T-helper 2 cell (primary cell): ENCODE data around the gene MTFR1L.
A peak's percentile ranks its signal among the peaks of the same experiment; 100 is the strongest.

Experiments used
- DNase-seq, 5 experiments: peaks; one replicate each; pipeline versions ENCODE4 v3.0.0 to v3.0.0-alpha.2; 2012 to 2022
- total RNA-seq, 2 donors: gene quantifications; one replicate each; lab custom pipeline; 2026; lab: John Stamatoyannopoulos, UW

Gene MTFR1L
- 26.7 to 28.7 reads per million in 2 donors for total RNA-seq

GRCh38 chr1:25819491-25820246 is at the start of gene MTFR1L:
Gene MTFR1L (plus strand): TSS chr1:25819954. CDS start chr1:25823105, 3,151 bp downstream.
- peak; percentile 88 to 95 (median 90) for DNase-seq

DNA sequence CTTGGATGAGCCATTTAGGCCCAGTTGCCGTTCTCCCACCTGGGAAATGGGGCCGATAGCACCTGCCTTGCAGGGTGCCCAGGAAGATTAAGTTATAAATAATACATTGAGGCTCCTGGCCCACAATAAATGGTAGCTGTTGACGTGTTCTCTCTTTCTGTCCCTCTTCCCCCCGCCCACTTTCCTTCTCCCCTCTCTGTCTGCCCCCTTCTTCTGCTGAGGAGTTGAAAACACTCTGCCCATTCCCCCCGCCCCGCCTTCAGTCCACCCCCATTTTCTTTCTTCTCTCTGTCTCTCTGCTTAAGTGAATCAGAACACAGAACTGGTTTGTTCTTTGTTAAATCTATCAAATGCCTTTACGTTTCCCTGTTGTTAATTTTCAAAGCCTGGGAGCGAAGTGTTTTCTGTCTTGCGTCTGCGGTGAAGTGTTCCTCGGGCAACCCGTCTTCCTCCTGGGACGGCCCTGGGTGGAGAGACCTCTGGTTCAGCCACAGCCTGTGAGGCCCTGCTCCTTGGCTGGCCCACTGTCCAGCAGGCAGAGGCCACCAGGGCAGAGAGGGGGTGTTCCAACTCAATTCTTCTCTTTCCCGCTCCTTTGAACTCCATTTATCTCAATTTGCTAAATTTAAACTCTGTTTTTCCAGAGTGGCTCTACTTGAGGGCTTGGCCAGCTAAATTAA is 49.1 kb upstream of the MTFR1L start:
- DNase-seq = no peak

- peak in 1 of 5 experiments; percentile 11 for DNase-seq
These were observed 48.3 kb upstream of the MTFR1L start for GRCh38 chr1:25771221-25772114.

- no peak for DNase-seq
These were observed 47.6 kb upstream of the MTFR1L start for GRCh38 chr1:25772164-25772563.

GRCh38 chr1:25772692-25773245 is 47.0 kb upstream of the MTFR1L start:
- DNase-seq = no peak

GRCh38 chr1:25773441-25774125 is 46.2 kb upstream of the MTFR1L start:
- DNase-seq = no peak

DNA sequence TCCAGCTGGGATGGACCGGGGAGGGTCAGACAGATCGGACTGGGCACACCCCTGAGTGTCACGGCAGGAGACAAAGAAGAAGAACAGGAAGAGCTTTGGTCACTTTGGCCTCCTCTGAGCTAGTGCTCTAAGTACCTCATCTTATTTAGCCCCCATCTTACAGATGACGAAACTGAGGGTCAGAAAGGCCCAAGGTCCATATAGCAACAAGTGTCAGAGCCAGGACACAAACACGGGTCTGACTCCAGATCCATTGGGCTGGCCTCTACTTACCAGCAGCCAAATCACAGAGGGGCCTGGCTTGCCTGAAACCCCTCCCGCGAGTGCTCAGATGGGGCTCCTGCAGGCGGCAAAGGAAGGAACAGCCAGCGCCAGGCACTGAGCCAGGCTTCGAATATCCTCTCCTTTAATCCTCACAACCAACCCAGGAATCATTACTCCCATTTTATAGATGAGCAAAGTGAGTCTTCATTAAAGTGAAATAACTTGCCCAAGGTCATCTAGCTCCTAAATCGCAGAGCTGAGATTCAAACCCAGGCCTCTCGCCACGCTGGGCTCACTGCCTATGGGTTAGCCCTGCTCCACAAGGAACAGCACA is 45.4 kb upstream of the MTFR1L start:
- DNase-seq = no peak

GRCh38 chr1:25774921-25775771 is 44.6 kb upstream of the MTFR1L start:
- DNase-seq = peak; percentile 23 to 94 (median 75)

GRCh38 chr1:25779388-25779787 is 40.4 kb upstream of the MTFR1L start:
- no peak for DNase-seq

DNA sequence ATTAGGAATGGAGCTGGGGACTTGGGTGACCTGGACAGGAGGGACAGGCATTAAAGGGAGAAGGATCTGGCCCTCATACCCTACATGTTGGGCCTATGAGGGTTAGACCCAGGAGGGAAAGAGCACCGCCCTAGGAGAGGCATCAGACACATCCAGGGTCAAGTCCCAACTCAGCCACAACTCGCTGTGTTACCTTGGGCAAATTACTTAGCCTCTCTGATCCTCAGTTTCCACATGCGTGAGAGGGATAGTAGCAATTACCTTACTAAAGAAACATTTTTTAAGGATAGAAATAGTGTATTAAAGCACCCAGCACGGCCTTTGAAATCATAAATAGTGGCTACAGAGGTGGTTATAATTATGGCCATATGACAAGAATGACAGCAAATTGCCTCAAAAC is 39.9 kb upstream of the MTFR1L start:
- no peak for DNase-seq

DNA sequence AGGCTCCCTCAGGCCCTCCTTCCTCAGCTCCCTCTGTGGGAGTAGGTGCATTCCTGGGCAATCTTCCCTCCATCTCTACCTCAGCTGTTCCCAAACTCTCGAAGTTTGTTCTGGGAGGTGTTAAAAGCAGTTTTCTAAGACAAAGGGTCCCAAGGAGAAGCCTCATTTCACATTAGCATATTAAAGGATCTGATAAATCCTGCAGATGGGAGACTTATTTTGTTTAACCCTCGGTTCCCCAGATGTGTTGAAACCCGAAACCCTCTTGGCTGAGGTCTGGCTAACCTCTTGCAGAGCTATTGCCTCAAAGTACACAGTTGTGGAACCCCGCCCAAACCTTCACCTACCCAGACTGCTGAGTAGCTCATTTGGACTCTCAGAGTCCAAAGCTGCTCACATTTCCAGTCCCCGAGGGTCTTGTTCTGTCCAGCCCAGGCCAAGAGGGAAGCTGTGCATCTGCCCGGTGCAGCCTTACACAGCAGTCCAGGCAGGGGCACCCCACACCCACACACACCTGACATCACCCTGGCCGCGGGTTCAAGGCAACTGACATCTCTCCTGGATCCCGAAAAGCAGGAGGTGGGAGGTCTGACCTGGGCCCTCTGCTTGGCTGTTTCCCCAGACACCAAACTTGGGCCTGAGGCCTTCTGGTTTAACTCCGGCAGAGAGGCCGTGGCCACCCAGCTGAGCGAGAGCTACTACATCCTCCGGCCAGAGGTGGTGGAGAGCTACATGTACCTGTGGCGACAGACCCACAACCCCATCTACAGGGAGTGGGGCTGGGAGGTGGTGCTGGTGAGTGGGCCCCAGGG is 39.2 kb upstream of the MTFR1L start:
- no peak for DNase-seq

DNA sequence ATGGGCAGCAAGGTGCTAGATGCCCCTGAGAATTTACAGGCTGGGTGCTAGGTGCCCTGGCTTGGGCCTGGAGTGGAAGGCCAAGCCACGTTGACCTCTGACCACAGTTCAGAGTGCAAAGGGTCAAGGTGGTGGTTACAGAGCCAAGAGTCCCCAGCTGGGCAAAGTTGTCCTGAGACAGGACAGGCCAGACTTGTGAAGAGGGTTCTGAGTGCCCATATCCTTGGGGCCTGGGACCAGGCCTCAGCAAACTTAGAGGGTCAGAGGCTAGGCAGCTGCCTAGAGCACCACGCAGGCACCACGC is 38.7 kb upstream of the MTFR1L start:
- DNase-seq = no peak

DNA sequence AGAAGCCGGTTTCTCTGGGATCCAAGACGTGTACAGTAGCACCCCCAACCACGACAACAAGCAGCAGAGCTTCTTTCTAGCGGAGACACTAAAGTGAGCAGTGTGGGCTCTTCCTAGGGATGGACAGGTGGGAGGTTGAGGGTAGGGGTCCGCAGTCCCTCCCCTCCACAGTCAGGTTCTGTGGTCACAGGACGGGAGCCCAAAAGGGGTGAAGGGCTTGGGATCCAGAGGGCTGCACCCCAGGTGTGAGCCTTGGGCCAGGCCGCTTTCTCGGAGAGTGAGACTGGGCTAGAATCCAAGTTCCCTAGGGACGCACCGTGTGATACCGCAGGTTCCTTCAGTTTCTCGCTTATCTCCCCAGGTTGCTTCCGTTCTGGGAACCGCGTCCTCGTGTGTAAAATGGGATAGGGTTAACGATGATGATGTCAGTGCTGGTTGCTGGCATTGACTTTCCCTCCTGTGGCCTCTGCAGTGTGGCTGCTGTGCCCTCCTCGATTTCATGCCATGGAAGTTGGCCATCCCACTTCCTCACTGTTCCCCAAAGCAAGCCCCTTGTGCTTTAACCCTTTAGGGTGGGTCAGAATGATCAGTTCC is 37.0 kb upstream of the MTFR1L start:
- no peak for DNase-seq

GRCh38 chr1:25784575-25785051 is 35.1 kb upstream of the MTFR1L start:
- no peak for DNase-seq

DNA sequence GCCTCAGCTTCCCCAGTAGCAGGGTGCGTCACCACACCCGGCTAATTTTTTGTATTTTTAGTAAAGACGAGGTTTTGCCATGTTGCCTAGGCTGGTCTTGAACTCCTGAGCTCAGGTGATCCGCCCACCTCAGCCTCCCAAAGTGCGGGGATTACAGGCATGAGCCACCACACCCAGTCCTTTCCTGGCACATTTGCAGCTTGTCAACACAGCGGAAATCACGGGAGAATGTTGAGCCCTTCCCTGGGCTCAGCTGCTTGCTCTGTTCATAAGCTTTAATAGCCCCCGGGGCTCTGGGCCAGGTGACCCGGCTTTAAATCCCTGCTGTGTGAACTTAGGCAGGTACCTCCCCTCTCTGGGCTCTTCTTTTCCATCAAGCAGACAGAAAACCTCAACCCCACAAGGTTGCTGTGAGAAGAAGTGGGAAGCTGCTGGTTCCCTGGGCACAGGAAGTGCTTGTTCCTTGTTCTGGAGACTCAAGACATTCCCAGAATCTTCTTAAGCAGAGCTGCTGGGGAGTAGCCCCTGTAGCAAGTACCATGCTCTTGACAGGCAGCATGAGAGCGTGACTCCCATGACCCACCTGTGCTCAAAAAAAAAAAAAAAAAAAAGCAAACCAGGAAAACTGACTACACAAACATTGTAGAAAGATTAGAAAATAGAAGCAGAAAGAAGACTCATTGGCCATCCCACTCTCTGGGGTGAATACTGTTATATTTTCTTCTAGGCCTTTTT is 34.3 kb upstream of the MTFR1L start:
- DNase-seq = no peak

DNA sequence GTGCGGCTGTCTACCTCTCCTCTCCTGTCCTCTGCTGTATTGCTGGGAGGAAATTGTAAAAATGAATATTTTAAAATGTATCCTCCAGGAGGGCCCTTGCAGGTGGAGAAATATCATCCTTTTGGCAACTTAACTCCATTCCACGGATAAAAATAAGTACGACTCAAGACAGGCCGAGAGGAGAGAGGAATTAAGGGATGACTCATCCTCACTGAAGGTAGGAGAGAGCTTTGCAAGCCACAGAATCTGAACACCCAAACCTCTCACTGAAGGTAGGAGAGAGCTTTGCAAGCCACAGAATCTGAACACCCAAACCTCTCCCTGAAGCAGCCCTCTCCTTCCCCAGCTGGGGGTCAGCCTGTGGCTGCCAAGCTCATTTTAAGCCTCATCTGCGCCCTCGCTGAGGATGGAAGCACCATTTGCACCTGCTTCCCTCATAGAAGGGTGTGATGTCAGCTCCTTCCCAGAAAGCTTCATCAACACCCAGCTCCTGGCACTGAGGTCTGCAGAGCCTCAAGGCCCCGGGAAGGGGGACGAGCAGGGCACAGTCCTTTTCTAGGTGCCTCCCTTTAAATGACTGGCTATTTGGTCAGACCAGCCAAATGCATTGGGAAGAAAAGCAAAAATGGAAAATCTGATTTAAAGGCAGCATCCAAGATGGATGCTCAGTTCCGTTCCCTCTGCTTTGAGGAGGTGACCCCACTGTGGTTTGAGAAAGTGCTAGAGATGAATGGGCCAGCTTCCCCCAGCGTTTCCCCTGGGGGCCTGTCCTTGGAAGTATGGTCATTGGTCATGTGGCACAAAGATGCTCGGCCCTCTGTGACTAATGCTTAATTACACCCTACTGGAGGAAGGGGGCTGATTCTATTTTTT is 32.6 kb upstream of the MTFR1L start:
- DNase-seq = no peak

GRCh38 chr1:25787760-25788166 is 32.0 kb upstream of the MTFR1L start:
- DNase-seq = no peak

- no peak for DNase-seq
These were observed 29.3 kb upstream of the MTFR1L start for GRCh38 chr1:25790472-25790871.
